ENCODE results near the gene BHLHA15. TPM values are rescaled to one million over a fixed set of nuclear protein-coding genes. Genes with fewer than 3 reads are reported as not detected.

The BHLHA15 gene
- total and polyA plus RNA-seq, 2 of the 13 experiments (the other 11 are each of a cell fraction or from before 2014, with no cell fraction given): 1.9 to 6.1 TPM

DNA sequence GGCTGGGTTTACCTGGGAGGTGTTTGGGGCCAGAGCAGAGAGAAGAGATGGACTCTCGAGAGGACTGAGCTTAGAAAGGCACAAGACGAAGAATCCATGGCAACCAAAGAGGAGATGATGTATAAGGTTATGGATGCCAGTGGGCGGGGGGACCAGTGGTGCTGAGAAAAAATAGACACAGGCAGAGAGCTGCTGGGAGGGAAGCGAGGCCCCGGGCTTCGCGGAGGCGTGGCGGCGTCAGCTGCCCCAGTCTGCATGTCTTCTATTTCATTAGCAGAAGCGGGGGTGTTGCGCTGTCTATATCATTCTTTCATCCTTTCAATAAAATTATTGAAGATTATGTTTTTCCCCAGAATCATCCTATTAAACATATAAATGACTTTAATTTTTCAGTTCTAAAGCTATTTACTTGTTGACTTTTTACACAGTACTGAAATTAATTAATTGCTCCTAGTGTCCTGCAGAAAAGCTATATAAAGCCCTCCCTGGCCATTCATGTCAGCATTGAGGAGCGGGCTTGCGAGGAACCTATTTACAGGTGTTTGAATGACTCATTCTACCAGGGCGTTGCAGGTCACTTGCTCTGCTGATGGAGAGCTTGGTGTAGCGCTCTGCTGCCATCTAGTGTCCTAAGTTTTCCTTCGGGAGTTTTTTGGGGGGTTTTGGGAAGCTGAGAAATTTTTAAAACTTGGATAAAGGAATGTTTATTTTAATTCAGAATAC, 42.9 kb upstream of the BHLHA15 start (continued):
- TF ChIP-seq, protein P1, sequence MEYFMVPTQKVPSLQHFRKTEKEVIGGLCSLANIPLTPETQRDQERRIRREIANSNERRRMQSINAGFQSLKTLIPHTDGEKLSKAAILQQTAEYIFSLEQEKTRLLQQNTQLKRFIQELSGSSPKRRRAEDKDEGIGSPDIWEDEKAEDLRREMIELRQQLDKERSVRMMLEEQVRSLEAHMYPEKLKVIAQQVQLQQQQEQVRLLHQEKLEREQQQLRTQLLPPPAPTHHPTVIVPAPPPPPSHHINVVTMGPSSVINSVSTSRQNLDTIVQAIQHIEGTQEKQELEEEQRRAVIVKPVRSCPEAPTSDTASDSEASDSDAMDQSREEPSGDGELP (IDR thresholded peaks at IDR 0.05; ENCODE audit: borderline replicate concordance, low read depth): 0 out of 2 replicates have a peak, but pooled peaks have one; percentile 11
- TF ChIP-seq DR1 (CRISPR knock-in tag; IDR thresholded peaks at IDR 0.05): no peak
- TF ChIP-seq, protein P2, sequence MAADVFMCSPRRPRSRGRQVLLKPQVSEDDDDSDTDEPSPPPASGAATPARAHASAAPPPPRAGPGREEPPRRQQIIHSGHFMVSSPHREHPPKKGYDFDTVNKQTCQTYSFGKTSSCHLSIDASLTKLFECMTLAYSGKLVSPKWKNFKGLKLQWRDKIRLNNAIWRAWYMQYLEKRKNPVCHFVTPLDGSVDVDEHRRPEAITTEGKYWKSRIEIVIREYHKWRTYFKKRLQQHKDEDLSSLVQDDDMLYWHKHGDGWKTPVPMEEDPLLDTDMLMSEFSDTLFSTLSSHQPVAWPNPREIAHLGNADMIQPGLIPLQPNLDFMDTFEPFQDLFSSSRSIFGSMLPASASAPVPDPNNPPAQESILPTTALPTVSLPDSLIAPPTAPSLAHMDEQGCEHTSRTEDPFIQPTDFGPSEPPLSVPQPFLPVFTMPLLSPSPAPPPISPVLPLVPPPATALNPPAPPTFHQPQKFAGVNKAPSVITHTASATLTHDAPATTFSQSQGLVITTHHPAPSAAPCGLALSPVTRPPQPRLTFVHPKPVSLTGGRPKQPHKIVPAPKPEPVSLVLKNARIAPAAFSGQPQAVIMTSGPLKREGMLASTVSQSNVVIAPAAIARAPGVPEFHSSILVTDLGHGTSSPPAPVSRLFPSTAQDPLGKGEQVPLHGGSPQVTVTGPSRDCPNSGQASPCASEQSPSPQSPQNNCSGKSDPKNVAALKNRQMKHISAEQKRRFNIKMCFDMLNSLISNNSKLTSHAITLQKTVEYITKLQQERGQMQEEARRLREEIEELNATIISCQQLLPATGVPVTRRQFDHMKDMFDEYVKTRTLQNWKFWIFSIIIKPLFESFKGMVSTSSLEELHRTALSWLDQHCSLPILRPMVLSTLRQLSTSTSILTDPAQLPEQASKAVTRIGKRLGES (CRISPR knock-in tag; IDR thresholded peaks at IDR 0.05; ENCODE audit: borderline replicate concordance): no peak
- TF ChIP-seq, protein P3, sequence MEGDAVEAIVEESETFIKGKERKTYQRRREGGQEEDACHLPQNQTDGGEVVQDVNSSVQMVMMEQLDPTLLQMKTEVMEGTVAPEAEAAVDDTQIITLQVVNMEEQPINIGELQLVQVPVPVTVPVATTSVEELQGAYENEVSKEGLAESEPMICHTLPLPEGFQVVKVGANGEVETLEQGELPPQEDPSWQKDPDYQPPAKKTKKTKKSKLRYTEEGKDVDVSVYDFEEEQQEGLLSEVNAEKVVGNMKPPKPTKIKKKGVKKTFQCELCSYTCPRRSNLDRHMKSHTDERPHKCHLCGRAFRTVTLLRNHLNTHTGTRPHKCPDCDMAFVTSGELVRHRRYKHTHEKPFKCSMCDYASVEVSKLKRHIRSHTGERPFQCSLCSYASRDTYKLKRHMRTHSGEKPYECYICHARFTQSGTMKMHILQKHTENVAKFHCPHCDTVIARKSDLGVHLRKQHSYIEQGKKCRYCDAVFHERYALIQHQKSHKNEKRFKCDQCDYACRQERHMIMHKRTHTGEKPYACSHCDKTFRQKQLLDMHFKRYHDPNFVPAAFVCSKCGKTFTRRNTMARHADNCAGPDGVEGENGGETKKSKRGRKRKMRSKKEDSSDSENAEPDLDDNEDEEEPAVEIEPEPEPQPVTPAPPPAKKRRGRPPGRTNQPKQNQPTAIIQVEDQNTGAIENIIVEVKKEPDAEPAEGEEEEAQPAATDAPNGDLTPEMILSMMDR (CRISPR knock-in tag; IDR thresholded peaks at IDR 0.05): peak; percentile 72
- TF ChIP-seq, protein P4, sequence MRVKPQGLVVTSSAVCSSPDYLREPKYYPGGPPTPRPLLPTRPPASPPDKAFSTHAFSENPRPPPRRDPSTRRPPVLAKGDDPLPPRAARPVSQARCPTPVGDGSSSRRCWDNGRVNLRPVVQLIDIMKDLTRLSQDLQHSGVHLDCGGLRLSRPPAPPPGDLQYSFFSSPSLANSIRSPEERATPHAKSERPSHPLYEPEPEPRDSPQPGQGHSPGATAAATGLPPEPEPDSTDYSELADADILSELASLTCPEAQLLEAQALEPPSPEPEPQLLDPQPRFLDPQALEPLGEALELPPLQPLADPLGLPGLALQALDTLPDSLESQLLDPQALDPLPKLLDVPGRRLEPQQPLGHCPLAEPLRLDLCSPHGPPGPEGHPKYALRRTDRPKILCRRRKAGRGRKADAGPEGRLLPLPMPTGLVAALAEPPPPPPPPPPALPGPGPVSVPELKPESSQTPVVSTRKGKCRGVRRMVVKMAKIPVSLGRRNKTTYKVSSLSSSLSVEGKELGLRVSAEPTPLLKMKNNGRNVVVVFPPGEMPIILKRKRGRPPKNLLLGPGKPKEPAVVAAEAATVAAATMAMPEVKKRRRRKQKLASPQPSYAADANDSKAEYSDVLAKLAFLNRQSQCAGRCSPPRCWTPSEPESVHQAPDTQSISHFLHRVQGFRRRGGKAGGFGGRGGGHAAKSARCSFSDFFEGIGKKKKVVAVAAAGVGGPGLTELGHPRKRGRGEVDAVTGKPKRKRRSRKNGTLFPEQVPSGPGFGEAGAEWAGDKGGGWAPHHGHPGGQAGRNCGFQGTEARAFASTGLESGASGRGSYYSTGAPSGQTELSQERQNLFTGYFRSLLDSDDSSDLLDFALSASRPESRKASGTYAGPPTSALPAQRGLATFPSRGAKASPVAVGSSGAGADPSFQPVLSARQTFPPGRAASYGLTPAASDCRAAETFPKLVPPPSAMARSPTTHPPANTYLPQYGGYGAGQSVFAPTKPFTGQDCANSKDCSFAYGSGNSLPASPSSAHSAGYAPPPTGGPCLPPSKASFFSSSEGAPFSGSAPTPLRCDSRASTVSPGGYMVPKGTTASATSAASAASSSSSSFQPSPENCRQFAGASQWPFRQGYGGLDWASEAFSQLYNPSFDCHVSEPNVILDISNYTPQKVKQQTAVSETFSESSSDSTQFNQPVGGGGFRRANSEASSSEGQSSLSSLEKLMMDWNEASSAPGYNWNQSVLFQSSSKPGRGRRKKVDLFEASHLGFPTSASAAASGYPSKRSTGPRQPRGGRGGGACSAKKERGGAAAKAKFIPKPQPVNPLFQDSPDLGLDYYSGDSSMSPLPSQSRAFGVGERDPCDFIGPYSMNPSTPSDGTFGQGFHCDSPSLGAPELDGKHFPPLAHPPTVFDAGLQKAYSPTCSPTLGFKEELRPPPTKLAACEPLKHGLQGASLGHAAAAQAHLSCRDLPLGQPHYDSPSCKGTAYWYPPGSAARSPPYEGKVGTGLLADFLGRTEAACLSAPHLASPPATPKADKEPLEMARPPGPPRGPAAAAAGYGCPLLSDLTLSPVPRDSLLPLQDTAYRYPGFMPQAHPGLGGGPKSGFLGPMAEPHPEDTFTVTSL (CRISPR knock-in tag; IDR thresholded peaks at IDR 0.05; ENCODE audit: borderline replicate concordance): no peak
- TF ChIP-seq HES4 (CRISPR knock-in tag; IDR thresholded peaks at IDR 0.05; ENCODE audit: borderline replicate concordance): no peak
- TF ChIP-seq, protein P5, sequence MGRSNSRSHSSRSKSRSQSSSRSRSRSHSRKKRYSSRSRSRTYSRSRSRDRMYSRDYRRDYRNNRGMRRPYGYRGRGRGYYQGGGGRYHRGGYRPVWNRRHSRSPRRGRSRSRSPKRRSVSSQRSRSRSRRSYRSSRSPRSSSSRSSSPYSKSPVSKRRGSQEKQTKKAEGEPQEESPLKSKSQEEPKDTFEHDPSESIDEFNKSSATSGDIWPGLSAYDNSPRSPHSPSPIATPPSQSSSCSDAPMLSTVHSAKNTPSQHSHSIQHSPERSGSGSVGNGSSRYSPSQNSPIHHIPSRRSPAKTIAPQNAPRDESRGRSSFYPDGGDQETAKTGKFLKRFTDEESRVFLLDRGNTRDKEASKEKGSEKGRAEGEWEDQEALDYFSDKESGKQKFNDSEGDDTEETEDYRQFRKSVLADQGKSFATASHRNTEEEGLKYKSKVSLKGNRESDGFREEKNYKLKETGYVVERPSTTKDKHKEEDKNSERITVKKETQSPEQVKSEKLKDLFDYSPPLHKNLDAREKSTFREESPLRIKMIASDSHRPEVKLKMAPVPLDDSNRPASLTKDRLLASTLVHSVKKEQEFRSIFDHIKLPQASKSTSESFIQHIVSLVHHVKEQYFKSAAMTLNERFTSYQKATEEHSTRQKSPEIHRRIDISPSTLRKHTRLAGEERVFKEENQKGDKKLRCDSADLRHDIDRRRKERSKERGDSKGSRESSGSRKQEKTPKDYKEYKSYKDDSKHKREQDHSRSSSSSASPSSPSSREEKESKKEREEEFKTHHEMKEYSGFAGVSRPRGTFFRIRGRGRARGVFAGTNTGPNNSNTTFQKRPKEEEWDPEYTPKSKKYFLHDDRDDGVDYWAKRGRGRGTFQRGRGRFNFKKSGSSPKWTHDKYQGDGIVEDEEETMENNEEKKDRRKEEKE (IDR thresholded peaks at IDR 0.05): no peak
- TF ChIP-seq ETV6 (CRISPR knock-in tag; conservative IDR thresholded peaks at IDR 0.05): no peak
- TF ChIP-seq, protein P6, sequence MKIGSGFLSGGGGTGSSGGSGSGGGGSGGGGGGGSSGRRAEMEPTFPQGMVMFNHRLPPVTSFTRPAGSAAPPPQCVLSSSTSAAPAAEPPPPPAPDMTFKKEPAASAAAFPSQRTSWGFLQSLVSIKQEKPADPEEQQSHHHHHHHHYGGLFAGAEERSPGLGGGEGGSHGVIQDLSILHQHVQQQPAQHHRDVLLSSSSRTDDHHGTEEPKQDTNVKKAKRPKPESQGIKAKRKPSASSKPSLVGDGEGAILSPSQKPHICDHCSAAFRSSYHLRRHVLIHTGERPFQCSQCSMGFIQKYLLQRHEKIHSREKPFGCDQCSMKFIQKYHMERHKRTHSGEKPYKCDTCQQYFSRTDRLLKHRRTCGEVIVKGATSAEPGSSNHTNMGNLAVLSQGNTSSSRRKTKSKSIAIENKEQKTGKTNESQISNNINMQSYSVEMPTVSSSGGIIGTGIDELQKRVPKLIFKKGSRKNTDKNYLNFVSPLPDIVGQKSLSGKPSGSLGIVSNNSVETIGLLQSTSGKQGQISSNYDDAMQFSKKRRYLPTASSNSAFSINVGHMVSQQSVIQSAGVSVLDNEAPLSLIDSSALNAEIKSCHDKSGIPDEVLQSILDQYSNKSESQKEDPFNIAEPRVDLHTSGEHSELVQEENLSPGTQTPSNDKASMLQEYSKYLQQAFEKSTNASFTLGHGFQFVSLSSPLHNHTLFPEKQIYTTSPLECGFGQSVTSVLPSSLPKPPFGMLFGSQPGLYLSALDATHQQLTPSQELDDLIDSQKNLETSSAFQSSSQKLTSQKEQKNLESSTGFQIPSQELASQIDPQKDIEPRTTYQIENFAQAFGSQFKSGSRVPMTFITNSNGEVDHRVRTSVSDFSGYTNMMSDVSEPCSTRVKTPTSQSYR (CRISPR knock-in tag; IDR thresholded peaks at IDR 0.05; ENCODE audit: borderline replicate concordance): no peak

Data from HepG2 (cell line).